Thyroid gland (tissue), 4 donors: ENCODE data around the gene PDE11A. TPM values are rescaled to one million over a fixed set of nuclear protein-coding genes. Genes with fewer than 3 reads are reported as not detected.

Experiments
- DNase-seq, 2 donors: peaks; one replicate each; pipeline ENCODE4 v3.0.0-alpha.2; 2019
- H3K27ac ChIP-seq, 3 donors: fragments of 200-600 bp; sonication (generic); 1 replicate in 2 of 3; 2 replicates in 1 of 3; pipeline ENCODE4 v1.5.1; 2016 to 2019; ENCODE audit warnings: mild to moderate bottlenecking in 1 of 3, moderate library complexity in 1 of 3
- H3K27me3 ChIP-seq: fragments of 200-600 bp; sonication (generic); one replicate; pipeline ENCODE4 v1.5.1; 2019
- H3K36me3 ChIP-seq, 2 donors: fragments of 200-600 bp; sonication (generic); one replicate each; pipeline ENCODE4 v1.5.1; 2016 to 2019
- H3K4me1 ChIP-seq, 2 donors: fragments of 200-600 bp; sonication (generic); one replicate each; pipeline ENCODE4 v1.5.1; 2017 to 2019
- H3K4me3 ChIP-seq, 3 donors: fragments of 200-600 bp; sonication (generic); replicated peaks in 1 of 3; 1 replicate in 2 of 3; 2 replicates in 1 of 3; pipeline ENCODE4 v1.5.1; 2016; ENCODE audit warnings: mild to moderate bottlenecking in 1 of 3
- H3K9me3 ChIP-seq: fragments of 200-600 bp; sonication (generic); one replicate; pipeline ENCODE4 v1.5.1; 2017
- CTCF ChIP-seq, 6 experiments: fragments of 200-600 bp in 3 of 6; fragments of 450-650 bp in 3 of 6; sonication (generic) in 3 of 6; IDR thresholded peaks; one replicate each; pipeline ENCODE4 v1.5.1; 2016 to 2019; ENCODE audit warnings: antibody characterized with exemption in 6 of 6, mild to moderate bottlenecking in 2 of 6, inconsistent platforms in 1 of 6, moderate library complexity in 1 of 6
- POLR2A ChIP-seq, 2 donors: fragments of 450-650 bp; IDR thresholded peaks; one replicate each; pipeline ENCODE4 v1.6.1; 2017; ENCODE audit warnings: antibody characterized with exemption in 2 of 2, mild to moderate bottlenecking in 2 of 2, moderate library complexity in 1 of 2
- WGBS, 2 donors: methylation state at CpG; one replicate each; pipeline ENCODE4 v1.1.5; 2017; 5-methylcytosine and 5-hydroxymethylcytosine counted together
- intact Hi-C: fragments of 100-400 bp; cut with DNase I; formaldehyde crosslinking; loops from one replicate; pipeline ENCODE4 v1.15.1; 2023
- total RNA-seq, 4 donors: library from RNA; depleted of rRNA; stranded (reverse); fragments of >200 nt; gene quantifications; one replicate each; pipeline ENCODE4 v1.2.3, GENCODE V29; 2016

PDE11A gene
- total RNA-seq, 4 donors from 2014 or later, result 2.2 to 4.0 (median 3.0) TPM

GRCh38 chr2:178009813-178010212, 62.8 kb downstream of the PDE11A start:
- 92 to 93% methylated on average over 1 of the region's 1 CpG for WGBS, 2 donors
- no peaks in the 10 kb centered on the region for H3K4me1 ChIP-seq
- H3K9me3 ChIP-seq, result no peaks in the 10 kb centered on the region
- no peak for DNase-seq
- intact Hi-C loops, result no loop called here
- H3K36me3 ChIP-seq, result no peaks in the 10 kb centered on the region
- no peaks in the 10 kb centered on the region for H3K27me3 ChIP-seq
- TF ChIP-seq CTCF (IDR thresholded peaks at IDR 0.05) (no peak), POLR2A (IDR thresholded peaks at IDR 0.05) (no peak)
- H3K27ac ChIP-seq, result no peak overlapping the region
- no peak overlapping the region for H3K4me3 ChIP-seq

- no peaks in the 10 kb centered on the region for H3K4me1 ChIP-seq
- no peaks in the 10 kb centered on the region for H3K36me3 ChIP-seq
- 50 to 55% methylated on average over 5 of the region's 5 CpGs for WGBS, 2 donors
- intact Hi-C loops, result no loop called here
- no peak overlapping the region for H3K27ac ChIP-seq
- H3K9me3 ChIP-seq, result no peaks in the 10 kb centered on the region
- peak; percentile 76 to 84 for DNase-seq
- TF ChIP-seq CTCF (IDR thresholded peaks at IDR 0.05) (no peak), POLR2A (IDR thresholded peaks at IDR 0.05) (no peak)
- H3K4me3 ChIP-seq, result no peak overlapping the region
- no peaks in the 10 kb centered on the region for H3K27me3 ChIP-seq
These were observed 63.8 kb downstream of the PDE11A start for GRCh38 chr2:178008636-178009289.

DNA sequence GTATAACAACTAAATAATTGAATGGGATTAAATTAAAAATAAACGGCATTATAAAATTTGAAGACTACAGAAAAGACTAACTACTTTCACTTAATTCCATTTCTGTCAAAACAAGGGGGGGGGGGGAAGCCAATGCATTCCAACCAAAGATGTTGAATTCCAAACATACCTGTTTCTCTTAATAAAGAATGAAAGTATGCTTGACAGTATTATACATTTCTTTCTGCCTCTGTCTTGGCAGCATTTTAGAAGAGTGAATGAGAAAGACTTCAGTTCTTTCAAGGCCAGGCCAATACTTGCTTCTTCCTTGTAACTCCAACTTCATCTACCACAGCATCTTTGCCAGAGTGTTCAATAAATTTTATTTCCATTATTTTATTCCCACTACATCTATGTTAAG, 65.9 kb downstream of the PDE11A start:
- intact Hi-C loops, result no loop called here
- no peak overlapping the region for H3K4me3 ChIP-seq
- H3K4me1 ChIP-seq, result no peaks in the 10 kb centered on the region
- 88 to 91% methylated on average over 1 of the region's 1 CpG for WGBS, 2 donors
- no peak overlapping the region for H3K27ac ChIP-seq
- TF ChIP-seq CTCF (IDR thresholded peaks at IDR 0.05) (no peak), POLR2A (IDR thresholded peaks at IDR 0.05) (no peak)
- no peaks in the 10 kb centered on the region for H3K27me3 ChIP-seq
- no peaks in the 10 kb centered on the region for H3K9me3 ChIP-seq
- no peaks in the 10 kb centered on the region for H3K36me3 ChIP-seq
- no peak for DNase-seq

DNA sequence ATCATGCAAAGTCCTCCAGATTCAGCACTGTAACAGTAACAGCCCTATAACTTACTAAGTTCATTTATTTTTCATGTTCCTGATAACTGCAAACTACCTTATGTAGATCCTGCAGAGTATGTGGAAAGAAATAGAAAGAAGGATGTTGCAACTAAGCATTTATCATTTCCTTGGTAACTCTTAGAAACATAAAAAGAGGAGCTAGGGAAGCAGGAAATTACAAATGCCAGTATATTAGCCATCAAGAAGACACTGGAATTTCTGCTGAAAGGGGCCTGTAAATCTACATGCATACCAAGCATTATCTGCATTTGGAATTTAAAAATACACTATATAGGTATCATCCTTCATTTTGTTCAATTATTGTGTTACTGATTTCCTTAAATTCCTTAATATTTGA, 66.8 kb downstream of the PDE11A start:
- Histone ChIP-seq H3K27me3 (no peaks in the 10 kb centered on the region), H3K9me3 (no peaks in the 10 kb centered on the region), H3K4me1 (no peaks in the 10 kb centered on the region), H3K27ac (no peak overlapping the region), H3K36me3 (no peaks in the 10 kb centered on the region), H3K4me3 (no peak overlapping the region)
- TF ChIP-seq CTCF (IDR thresholded peaks at IDR 0.05), result no peak
- no peak for TF ChIP-seq POLR2A (IDR thresholded peaks at IDR 0.05)
- intact Hi-C loops, result no loop called here
- no peak for DNase-seq

- Histone ChIP-seq H3K27me3 (no peaks in the 10 kb centered on the region), H3K27ac (no peak overlapping the region), H3K9me3 (no peaks in the 10 kb centered on the region), H3K36me3 (no peaks in the 10 kb centered on the region), H3K4me1 (no peaks in the 10 kb centered on the region), H3K4me3 (no peak overlapping the region)
- DNase-seq, result no peak
- intact Hi-C loops, result no loop called here
- no peak for TF ChIP-seq POLR2A (IDR thresholded peaks at IDR 0.05)
- no peak for TF ChIP-seq CTCF (IDR thresholded peaks at IDR 0.05)
These were observed 70.5 kb downstream of the PDE11A start for GRCh38 chr2:178002038-178002437.
